Dermis blood vessel endothelial cell (primary cell): ENCODE data around the gene CD7. TPM values are rescaled to one million over a fixed set of nuclear protein-coding genes. Genes with fewer than 3 reads are reported as not detected.
A peak's percentile ranks its signal among the peaks of the same experiment; 100 is the strongest.

Source experiments
- DNase-seq: peaks from one replicate; pipeline ENCODE4 v3.0.0; 2010
- total RNA-seq: library from RNA; depleted of rRNA; stranded (reverse); fragments of >200 nt; gene quantifications from 2 replicates; pipeline ENCODE4 v1.2.3, GENCODE V29; 2014

The CD7 gene
- total RNA-seq, 1 donor from 2014 or later, result not detected

GRCh38 chr17:82297714-82298537, 19.5 kb downstream of the CD7 start:
- DNase-seq, result peak; percentile 88

DNA sequence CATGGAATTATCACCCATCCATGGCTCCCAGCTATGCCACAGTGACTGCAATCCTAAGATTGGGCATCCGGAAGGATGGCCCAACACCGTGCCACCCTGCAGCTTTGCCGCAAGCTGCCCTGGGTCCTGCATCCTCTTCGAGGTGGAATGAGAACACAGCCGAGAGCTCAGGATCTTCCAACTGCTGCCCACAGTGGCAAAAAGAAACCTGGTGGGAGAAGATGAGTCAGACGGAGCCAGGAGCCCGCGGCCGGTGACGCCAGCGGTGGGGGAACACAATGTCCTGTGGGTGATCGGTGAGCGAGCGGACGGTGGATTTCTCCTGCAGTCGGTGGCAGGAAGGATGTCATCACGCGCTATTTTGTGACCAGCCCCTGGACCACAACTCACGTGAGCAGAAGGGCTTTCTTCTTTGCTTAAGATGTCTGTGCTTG, 20.1 kb downstream of the CD7 start:
- peak; percentile 91 for DNase-seq

GRCh38 chr17:82296511-82297279, 20.7 kb downstream of the CD7 start:
- no peak for DNase-seq

- DNase-seq, result no peak
These were observed 22.0 kb downstream of the CD7 start for GRCh38 chr17:82295472-82295814.

DNA sequence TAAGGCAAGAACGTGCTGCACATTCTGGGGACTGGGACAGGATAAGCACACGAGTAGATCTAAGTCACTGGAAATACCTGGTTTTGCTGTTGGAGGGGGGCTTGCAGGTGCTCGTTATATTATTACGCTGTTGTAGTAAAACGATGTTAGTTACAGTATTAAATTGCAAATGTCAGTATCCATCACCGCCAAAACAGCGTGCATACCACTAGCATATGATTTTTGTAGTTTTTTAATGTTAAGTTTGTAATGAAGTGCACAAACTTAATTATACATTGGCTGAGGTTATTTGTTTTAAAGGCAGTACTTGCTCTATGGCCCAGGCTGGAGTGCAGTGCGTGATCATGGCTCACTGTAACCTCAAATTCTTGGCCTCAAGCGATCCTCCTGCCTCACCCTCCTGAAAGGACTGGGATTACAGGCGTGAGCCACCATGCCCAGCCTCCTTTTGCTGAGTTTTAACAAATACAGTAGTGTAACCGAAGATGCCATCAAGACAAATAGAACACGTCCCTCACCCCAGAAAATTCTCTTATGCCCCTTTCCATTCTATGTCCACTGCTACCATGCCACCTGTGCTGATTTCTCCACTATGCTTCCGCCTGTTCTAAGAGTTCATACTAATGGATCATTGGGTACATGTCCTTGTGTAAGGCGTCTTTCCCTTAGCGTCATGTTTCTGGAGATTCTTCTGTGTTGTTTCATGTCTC, 23.2 kb downstream of the CD7 start:
- DNase-seq, result peak; percentile 7

- peak; percentile 99 for DNase-seq
These were observed 24.9 kb downstream of the CD7 start for GRCh38 chr17:82292251-82293154.

DNA sequence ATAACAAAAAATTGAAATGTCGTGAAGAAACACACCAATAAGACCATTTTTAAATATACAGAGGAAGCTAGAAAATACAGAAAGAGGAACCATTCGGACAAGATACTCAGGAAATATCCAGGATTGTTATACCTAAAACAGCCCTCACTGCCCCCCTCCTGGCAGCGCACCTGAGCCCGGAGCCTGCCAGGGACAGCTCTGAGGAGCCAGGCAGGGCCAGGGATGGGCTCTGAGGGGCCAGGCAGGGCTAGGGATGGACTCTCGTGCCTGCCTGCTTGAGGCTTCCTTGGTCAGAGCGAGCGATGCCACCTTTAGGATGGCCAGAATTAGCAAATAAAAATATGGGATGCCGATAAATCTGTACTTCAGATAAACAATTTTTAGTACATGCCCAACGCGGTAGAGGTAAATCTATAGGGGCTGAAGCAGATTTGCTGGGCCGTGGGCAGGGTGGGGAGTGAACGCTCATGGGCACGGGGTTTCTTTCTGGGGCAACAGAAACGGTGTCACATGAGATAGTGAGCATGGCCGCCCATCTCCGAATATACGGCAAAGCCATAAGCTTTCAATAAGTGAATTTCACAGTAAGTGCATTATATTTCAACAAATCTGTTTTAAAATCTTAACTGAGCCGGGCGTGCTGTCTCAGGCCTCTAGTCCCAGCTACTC, 25.7 kb downstream of the CD7 start:
- no peak for DNase-seq

GRCh38 chr17:82287868-82288801, 29.3 kb downstream of the CD7 start:
- DNase-seq, result peak; percentile 81

DNA sequence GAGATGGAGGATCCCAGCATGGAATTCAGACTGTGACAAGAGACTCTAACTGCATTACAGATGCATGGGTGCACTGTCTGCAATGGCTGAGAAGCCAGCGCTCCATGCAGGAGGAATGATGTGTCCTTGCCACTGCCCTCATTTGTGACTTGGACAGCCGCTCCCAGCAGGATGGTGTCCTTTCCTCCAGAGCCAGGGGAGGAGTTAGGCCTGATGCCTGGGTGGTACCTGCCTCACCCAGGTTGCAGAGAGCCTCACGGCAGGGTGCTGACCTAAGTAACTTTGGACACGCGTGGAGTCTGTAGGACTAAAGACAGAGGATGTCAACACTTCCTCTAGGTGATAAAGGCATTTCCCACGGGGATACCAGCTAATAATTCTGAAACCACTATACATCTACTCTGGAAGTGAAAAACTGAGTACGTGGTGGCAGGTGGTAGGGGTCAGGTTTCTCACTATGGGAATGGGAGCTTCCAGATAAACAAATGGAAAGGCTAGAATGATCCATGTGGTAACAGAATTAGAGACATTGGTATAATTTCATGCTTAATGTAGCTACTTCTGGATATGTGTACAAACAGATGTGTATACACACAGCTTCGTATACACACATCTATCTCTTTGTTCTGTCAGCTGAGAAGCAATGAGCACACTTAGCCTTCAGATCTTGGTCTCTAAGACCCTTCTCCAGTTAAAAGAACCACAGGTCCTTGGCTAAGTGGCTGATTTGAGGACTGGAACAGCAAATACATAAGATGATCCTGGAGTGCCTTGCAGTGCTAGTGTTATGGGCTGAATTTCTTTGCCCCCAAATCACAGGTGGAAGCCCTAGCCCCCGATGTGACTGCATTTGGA, 30.2 kb downstream of the CD7 start:
- DNase-seq, result no peak

- DNase-seq, result peak; percentile 40
These were observed 32.3 kb downstream of the CD7 start for GRCh38 chr17:82285141-82285540.

DNA sequence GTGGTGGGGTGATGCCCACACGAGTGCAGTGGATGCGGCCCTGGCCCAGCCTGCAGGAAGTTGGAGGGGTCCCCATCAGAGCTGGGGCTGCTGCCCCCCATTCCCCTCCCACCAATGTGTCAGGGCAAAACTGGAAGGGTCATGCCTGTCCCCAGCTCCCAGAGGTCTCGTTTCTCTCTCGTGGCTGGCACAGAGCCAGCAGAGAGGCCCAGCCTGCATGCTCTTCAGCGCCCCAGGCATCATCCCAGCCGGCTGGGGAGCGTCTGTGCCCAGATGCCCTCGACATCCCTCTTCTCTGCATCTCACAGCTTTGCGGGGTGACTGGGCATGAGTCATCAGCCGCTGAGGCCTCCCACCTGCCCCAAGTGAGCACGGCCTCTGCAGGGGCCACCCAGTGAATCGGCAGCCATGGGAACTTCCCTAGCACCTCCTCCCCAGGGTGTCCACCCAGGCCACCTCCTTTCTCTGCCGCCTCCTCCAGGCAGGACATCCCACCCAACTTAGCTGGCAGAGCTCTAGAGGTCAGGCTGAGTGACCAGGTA, 34.1 kb downstream of the CD7 start:
- peak; percentile 35 for DNase-seq

DNA sequence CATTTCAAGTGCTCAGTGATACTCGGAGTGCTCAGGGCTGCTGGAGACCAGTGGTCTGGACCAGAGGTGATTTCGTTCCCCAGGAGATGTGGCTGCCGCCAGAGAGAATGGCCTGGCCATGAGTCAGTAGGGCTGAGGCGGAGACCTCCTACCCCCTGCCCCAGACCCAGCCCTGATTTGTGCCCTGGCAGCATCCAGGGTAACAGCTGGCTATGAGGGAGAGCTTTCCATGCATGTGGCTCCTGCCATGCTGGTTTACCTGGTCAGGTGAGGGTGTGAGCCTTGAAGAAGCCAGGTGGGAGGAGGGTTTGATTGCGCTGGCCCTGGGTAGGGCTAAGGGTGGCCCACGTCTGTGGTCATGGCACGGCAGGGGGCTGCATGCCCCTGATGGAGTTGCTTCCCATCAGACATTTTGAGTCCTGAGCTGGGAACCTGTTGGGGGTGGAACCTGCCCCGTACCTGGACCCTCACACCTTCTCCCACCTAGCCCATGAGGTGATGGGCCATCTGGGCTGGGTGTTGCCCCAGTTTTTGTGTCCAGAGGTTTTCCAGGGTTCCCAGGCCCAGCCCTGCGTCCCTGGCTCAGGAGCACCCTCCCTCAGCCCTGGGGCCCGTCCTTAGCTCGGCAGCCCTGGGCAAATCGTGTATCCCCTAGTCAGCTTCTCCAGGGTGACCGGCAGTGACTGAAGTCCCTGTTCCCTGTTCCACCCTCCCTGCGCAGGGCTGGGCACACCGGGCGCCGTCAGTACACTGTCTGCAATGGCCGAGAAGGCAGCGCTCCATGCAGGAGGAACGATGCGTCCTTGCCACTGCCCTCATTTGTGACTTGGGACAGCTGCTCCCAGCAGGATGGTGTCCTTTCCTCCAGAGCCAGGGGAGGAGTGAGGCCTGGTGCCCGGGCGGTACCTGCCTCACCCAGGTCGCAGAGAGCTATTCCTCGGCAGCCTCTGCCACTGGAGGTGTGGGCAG, 34.9 kb downstream of the CD7 start:
- DNase-seq, result no peak

GRCh38 chr17:82281502-82282238, 35.7 kb downstream of the CD7 start:
- peak; percentile 62 for DNase-seq

DNA sequence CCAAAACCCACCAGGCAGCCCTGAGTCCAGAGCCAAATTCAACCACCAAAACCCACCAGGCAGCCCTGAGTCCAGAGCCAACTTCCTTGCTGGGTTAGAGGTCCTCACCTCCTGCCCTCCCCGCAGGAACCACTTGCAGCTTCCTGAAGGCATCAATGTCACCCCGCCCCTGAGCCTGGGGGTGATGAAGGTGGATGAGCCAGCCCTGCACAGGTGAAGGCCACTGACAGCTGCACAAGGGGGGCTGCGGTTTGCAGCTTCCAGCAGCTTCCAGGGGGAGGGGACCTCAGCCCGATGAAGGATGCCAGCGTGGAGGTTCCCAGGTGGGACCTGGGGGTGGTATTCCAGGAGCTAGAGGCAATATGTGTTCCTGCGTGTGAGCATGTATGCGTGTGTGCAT, 36.3 kb downstream of the CD7 start:
- no peak for DNase-seq

GRCh38 chr17:82280537-82280936, 36.9 kb downstream of the CD7 start:
- DNase-seq, result no peak

GRCh38 chr17:82278786-82279391, 38.5 kb downstream of the CD7 start:
- DNase-seq, result no peak

DNA sequence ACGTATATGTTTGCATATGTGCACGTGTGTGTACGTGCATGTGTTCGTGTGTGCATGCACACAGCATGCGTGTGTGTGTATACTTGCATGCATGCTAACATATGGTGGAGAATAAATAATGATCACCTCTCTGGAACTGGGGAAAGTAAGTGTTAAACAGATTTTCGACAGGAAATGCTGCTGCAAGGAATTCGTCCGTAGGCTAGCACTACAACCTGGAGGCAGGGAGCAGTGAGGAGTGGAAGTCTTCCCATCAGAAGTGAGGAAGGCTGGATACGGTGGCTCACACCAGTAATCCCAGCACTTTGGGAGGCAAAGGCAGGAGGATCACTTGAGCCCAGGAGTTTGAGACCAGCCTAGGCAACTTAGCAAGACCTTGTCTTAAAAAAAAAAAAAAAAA, 39.1 kb downstream of the CD7 start:
- no peak for DNase-seq
